Epithelial cell of prostate (primary cell): ENCODE results near the gene TAF11L2.
A peak's percentile ranks its signal among the peaks of the same experiment; 100 is the strongest.
"Not testable (repeated sequence)": the region's sequence is repeated elsewhere in the genome, so short reads cannot be mapped to it uniquely, and the experiment has no call there.

ENCODE experiments used
- DNase-seq: peaks from one replicate; pipeline ENCODE4 v3.0.0-alpha.2; 2011; ENCODE audit warnings: low read depth, low spot score
- H3K27ac ChIP-seq: fragments of 450-650 bp; 2 replicates; pipeline ENCODE4 v1.5.1; 2017; ENCODE audit warnings: mild to moderate bottlenecking

The TAF11L2 gene

DNA sequence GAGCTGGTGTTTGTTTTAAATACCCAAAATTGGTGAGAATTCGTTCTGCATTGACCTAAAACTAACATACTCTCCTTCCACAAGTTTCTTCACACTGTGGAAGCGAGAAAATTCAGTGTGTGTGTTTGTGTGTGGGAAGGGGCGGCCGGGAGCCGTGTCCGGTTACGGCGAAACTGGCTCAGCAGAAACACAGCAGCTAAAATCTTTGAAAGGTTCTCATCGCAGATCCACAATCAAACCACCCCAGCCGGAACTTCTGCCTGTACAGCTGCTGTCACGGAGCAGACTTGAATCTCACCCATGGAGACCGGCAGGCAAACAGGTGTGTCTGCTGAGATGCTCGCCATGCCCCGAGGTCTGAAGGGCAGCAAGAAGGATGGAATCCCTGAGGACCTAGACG is 26.9 kb downstream of the TAF11L2 start, which contains the start of gene TAF11L5:
Gene TAF11L5, plus strand, starts transcription at position 301 of the 400 bp plus-strand sequence.
- H3K27ac ChIP-seq, DNase-seq: not testable (repeated sequence)

DNA sequence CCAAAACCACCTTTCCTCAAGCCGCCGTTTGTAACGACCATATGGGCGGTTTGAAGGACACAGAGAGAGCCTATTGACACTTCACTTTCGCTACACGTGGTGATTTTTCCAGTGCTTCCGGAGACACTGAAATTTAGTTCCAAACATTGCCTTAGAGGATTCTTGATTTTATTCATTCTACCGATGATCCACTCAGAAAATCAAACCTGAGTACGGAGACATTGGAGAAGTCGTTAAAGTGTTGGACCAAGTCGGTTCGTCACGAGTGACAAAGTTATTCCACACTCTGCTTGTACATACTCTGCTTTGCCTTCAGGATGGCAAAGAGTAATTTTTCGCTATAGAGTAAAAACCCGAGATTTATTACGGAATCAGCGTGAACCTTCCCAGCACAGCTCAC is 28.5 kb downstream of the TAF11L2 start:
- DNase-seq: peak; percentile 6
- H3K27ac ChIP-seq: not testable (repeated sequence)

GRCh38 chr5:17528369-17528768 is 30.3 kb downstream of the TAF11L2 start, which contains the start of gene TAF11L6:
Gene TAF11L6 (plus strand): TSS chr5:17528669.
- H3K27ac ChIP-seq, DNase-seq: not testable (repeated sequence)
